ENCODE data around the gene NPC1.
"Not testable (repeated sequence)": the region's sequence is repeated elsewhere in the genome, so short reads cannot be mapped to it uniquely, and the experiment has no call there.

Gene NPC1

DNA sequence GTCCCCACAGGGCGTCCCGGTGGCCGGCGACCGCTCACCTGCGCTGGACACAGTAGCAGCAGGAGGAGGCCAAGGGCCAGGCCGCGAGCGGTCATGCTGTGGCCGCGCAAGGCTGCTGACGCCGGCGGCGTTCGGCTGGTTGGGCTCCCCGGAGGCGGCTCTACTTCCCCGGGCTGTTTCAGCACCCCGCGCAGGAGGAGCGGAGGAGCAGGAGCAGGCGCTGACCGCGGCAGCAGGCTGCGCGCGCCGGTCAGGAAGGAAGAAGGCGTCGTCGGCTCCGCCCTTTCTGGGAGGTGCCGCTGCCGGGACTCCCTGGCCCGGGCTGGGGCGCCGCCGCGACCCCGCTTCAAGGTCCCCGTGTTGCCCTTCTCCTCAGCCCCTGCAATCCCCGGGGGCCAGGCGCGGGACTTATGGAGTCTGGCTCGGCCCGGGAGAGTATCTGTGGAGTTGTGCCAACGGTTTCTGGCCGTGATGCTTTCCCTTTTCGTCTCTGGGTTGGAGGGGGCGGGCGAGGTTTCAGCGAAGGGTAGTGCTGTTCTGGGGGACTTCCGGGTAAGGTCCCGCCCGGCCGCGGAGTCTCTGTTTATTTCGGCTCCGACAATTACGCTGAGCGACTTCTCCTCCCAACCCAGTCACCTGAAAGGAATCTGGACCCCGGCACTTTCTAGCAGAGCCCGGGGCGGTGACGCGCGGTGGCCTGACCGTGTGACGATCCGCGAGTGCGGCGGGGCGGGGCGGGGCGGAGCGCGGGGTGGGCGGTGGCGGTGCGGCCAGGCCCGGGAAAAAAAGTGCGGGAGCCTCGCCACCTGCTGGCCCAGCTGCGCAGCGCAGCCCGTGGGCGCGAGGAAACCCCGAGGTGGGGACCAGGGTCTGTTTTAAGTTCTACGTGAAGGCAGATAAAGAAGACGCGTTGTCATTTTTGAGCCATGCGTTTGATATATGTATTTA, at the start of gene NPC1:
NPC1 (minus strand) TSS at position 258 of the 948 bp plus-strand sequence; CDS start at position 95, 163 bp downstream.
- DNase-seq = peak; percentile 92

DNA sequence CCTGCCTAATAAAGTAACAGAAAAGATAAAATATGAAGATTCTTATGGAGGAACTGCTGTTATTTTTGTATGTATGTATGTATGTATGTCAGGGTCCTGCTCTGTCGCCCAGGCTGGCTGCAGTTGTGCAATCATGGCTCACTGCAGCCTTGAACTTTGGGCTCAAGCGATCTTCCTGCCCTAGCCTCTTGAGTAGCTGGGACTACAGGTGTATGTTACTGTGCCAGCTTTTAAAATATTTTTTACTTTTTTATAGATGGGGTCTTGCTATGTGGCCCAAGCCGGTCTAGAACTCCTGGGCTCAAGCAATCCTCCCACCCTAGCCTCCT, 49.7 kb upstream of the NPC1 start:
- no peak for DNase-seq

DNA sequence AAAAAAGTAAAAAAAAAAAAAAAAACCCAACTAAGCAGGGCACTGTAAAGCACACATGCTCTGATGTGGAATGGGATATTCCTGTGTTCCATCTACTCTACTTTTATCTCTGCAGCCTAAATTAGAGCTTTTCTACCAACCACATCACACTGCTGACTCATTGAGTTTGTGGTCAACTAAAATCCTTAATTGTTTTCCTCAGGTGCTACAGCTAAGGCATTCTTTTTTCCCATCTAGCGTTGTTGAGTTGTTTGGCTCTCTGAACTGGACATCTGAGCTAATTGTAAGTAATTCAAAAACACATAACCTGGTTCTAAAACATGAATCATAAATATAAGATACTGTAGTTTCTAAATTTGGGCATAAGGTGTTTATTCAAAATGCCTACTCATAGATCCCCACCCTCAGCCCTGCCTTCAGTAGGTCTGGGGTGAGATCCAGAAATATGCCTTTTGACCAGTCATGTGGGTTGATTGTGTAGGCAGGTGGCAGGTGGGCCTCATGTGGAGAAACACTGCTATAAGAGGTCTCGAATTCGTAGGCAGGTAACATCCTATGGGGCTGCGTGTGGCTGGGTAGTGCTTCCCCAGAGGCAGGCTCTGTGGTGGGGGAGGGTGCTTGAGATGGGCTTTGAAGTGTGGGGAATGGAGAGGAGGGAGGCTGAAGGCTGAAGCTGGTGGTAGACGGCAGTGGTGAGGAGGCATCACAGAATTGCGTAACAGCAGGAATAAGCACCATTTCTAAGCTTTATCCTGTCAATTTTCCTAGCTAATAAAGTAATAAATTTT, 49.2 kb upstream of the NPC1 start:
- no peak for DNase-seq

DNA sequence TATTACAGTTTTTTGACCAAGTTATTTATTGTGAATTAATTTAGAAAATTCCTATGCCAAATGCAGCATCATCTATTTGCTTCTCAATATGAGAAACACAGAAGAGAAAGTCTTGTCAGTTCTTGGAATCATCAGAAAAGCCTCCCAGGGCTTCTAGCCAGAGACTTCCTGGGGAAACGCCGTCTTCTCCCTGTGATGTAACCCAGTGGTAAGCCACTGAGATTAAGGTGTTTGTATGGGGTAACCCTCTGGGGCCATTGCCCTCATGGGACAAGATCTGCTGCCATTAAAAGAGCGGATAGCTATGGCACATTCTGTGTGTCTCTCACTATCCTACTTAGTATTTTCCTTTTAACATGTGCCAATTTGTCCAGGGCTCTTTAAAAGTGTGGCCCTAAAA, 48.4 kb upstream of the NPC1 start:
- DNase-seq = no peak

DNA sequence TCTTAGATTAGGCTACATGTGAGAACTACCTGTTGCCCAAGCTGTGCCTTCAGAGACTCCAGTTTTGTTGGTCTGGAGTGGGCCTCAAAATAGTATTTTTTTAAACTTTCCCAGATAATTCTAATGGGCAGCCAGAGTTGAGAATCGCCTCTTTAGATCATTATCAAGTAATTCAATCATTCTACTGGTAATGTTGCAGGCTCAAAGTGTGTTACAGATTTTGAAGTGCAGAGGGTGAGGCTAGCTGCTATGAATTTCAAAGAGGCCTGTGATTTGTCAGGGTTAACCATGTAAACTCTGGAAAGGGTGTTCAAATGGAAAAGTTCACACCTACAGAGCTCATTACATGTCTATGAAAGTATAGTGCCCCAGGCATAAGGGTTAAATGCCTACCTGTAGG, 46.3 kb upstream of the NPC1 start:
- no peak for DNase-seq

DNA sequence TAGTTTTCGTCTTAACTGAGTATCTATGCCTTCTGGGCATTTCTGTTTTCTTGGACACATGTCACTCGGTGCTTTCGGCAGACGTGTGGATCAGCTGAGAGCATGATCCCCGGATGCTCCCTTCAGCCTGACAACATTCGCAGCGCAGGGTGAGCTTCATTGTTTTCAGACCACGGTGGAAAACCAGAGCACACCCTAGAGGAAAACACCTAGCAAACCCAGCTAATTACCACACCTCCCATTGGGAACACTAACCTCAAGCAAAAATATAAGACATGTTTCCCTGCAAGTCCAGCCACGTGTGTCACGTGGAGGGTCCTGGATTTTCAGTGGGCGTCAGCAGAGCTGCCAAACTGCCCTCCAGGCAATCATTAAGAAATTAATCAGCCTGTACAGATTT, 45.4 kb upstream of the NPC1 start:
- DNase-seq = no peak

DNA sequence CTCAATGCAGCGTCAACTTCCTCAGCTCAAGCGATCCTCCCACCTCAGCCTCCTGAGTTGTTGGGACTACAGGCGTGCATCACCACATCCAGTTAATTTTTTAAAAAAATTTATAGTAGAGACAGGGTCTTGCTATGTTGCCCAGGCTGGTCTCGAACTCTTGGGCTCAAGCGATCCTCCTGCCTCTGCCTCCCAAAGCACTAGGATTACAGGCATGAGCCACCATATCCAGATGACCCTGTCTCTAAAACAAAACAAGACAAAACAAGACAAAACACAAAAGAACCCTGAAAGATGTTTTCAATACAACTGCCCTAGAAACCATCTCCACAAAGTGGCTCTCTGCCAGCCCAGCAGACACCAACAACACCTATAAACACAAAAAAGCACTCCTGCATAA, 45.0 kb upstream of the NPC1 start:
- no peak for DNase-seq

DNA sequence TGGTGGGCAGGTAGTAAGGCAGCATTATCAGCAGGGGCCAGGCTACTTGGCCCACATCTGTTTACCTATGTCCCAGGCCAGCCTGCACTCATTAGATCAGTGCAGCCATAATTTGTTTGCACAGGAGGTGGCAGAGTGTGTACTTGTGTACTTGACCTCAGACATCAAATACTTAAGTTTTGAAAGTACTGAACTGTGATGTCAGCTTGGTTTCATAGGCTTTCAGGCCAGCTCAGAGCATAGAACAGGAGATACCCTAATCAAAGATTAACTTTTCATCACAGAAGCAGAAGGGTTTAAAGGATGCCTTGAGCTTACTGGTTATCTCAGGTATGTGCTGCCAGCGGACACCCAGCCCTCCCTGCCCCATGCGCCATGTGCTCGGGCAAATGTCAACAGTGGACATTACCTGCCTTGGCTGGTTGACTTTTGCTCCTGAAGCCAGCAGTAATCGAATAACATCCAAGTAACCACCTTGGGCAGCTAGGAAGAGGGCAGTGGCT, 43.2 kb upstream of the NPC1 start:
- no peak for DNase-seq

DNA sequence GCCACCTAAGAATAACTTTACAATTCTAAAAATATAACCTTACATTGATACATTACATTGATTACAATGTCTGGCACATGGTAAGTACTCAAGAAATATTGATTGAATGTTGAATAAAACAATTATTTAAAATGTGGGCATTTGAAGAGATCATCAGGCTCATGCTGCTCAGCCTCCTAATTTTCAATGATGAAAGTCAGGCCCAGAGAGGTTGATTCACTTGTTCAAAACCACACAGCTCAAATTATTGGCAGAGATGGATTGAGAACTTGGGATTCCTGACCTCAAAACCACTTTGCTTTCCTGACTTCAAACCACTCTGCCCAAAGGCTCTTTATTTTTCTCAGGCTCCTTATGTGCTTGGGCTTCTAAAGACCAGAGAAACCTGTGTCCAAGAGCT, 41.7 kb upstream of the NPC1 start:
- DNase-seq = no peak

DNA sequence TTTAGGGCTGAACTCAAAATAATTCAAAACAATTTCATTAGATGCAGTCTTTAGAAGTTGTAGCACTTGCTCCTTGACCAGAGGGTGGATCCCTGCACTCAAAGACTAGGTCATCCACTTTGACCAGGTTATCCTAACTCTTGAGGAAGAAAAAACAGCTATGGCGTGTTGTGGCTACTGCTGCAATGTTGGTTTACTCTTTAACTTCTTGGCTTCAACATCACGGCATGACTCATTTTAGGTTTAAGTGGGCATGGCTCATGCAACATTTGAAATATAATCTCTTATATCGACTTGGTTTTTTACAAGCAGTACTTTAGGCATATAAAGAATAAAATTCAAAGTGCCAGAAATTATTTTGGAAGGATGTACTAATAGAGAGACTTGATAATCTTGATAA, 41.0 kb upstream of the NPC1 start:
- no peak for DNase-seq

DNA sequence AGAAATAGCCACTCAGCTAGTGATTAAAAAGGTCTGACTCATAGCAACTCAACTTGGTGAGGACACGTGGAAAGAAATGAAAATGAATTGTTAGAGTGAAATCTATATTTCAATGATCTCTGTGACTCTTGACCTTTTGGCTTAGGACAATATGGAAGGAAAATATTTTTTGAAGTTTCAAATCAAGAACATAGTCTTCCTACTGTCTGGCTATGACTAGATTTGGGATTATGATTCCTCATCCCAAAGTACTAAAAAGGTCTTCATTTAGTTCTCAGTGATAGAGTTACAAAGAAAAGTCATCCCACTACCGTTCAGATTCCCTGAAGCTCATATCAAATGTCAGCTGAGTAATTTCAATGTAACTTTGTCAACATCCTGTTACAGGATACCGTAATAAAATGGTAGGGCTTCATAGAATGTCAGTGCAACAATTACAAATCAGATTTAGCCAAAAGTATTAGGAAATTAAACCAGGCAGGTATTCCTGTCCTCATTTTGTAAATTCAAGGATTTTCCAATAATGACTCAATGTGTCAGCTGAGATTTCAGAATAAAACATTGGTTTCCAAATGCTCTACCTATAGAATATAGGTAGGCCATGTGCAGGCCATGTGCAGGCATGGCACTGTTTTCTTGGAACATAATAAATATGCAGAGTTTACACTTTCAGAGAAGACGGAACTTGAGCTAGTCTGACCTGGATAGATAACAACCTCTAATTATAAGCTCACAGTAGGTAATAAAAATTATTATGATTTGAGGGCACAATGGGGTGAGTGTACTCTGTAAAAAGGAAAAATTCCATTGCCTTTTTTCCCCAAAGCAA, 40.4 kb upstream of the NPC1 start:
- DNase-seq = no peak

DNA sequence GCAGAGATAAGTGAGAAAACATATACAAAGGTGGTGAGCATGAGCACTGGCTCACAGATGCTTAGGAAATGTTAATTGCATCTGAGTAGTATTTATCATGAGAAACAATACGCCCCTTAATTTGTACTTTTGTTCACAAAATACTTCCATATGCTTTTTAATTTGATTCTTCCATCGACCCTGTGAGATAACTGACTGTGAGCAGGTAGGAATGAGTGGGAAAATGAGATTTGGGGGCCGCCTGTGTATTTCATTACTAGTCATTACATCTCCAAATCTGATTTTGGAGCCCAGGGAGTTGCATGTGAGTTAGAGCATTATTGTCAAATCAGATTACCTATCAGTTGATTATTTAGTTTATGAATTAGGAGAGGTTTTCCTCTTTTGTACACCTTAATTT, 36.7 kb upstream of the NPC1 start:
- DNase-seq = no peak

DNA sequence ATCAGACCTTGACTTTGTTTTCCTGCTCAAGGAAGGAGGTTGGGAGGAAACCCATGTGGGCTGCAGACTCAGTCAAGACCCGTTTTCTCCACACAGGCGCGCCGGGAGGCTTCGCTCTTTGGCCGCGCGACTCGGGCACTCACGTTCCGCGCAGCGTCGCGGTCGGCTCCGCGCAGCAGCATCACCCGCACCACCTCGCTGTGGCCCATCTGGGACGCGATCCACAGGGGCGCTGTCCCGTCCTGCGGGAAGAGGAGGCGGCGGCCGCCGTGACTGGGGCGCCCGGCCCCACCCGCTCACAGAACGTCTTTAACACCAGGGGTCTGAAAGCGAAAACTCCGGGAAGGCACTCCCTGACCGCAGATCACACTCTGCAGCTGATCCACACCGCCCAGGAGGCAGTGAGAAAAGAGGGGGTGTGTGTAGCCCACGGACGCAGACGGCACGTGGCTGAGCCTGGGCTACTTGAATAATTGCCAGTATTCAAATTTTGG, 33.1 kb upstream of the NPC1 start:
- peak; percentile 9 for DNase-seq

DNA sequence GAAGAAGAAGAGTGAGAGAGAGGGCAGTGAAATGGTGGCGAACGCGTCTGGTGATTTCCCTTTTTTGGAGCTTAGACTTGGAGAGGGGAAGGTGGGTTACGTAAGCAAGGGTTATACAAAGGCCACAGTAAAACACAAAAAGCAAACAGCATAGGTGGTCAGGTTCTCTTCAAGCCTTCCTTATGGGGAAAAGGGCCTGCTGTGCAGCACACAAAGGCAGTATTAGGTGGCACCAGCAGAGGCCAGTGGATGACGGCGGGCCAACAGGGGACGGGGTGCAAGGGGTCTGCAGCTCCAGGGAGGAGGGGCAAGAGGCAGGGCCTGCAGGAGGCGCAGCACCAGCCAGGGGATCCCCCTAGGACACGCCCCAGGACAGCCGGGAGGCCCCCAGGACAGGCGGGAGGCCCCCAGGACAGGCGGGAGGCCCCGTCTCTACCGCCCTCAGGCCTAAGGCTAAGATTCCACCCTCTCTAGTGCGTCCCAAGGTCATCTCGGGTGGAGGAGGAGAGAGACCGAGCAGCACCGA, 32.6 kb upstream of the NPC1 start:
- no peak for DNase-seq

DNA sequence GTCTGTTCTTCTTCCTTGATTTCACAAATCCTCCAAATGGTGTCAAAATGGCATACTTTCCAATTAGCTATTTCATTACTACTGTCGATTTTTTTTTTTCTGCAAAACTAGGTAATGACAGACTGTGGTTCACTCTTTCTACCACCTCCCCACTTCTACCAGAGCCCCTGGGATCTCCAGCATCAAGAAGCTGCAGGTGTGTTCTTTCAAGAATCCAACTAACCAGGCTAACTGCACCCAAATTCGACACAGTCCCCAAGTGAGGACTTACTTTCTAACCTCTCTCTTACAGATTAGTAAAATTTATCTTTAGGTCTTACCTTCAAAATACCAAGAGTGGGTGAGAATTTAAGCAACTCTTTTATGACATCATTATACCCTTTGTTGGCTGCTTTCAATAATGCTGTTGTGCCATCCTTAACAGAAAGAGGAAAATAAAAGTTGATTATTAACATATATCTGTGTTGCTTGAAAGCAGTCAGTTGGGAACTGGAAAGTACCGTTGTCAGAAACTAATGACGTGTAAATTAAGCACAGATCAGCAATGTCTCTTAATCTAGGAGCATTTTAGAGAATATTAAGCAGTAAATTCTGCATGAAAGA, 31.2 kb upstream of the NPC1 start:
- no peak for DNase-seq

DNA sequence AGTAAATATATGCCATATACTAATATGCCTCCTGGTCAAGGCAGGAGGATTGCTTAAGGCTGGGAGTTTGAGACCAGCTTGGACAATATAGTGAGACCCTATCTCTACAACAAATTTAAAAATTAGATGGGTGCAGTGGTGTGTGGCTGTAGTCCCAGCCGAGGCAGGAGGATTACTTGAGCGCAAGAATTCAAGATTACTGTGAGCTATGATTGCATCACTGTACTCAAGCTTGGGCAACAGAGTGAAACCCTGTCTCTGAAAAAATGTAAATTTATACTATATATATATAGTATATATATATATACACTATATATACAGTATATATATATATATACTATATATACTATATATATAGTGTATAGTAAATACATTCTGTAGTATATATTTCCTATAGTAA, 30.0 kb upstream of the NPC1 start:
- no peak for DNase-seq

DNA sequence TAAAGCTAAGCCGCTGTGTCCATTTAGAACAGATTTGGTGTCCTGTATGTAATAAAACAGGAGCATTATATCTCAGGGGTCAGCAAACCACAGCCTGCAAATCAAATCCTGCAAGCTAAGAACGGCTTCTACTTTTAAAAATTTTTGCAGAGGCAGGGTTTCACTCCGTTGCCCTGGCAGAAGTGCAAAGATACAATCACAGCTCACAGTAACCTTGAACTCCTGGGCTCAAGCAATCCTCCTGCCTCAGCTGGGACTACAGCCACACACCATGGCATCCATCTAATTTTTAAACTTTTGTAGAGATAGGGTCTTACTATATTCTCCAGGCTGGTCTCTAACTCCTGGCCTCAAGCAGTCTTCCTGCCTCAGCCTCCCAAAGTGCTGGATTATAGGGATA, 28.6 kb upstream of the NPC1 start:
- no peak for DNase-seq

DNA sequence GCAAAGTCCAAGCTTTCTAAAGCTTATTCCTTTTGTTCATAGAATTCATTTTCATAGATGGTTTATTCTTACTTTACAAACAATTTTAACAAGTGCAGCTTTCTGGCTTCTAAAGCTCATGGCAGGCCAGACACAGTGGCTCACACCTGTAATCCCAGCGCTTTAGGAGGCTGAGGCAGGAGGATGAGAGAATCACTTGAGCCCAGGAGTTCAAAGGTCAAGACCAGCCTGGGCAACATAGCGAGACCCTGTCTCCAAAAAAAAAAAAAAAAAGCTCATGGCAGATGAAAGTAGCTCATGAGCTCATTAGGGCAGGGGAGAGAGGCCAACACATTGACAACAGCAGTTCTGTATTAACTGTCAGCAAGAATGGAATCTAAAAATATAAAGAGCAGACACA, 28.1 kb upstream of the NPC1 start:
- no peak for DNase-seq

DNA sequence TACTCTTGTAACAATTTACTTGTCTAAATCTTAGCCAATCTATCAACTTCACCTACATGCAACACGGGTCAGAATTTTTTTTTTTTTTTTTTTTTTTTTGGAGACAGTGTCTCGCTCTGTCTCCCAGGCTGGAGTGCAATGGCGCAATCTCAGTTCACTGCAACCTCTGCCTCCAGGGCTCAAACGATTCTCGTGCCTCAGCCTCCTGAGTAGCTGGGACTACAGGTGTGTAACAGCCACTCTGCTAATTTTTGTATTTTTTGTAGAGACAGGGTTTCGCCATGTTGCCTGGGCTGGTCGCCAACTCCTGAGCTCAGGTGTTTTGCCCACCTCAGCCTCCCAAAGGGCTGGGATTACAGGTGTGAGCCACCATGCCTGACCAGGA, 26.8 kb upstream of the NPC1 start:
- DNase-seq = not testable (repeated sequence)

DNA sequence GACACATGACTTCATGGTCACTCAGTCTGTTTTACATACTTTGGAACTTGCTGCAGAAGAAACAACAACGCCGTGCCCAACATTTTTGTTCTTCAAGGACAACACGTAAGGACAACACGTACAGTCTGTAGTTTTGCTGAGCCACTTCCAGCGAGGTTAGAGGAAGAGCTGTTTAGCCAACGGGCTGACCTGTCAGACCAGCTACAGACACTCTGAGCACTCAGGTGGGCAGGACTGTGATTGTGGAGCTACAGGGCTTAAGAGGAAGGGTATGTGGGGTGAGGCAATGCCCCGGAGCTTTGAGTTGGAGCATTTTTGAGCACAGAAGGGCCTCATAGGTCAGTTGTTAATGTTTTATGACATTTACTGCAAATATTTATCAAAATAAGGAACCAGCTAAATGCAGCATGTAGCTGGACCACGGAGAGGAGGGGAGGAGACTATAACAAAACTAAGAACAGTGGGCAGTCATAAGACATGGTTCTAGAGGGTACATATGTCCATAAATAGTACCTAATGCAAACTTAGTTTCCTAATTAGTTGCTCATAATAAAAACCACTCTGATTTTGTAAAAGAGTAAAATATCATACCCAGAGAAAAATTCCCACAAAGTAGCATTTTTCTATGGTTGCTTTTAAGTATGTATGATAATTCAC, 26.3 kb upstream of the NPC1 start:
- no peak for DNase-seq

DNA sequence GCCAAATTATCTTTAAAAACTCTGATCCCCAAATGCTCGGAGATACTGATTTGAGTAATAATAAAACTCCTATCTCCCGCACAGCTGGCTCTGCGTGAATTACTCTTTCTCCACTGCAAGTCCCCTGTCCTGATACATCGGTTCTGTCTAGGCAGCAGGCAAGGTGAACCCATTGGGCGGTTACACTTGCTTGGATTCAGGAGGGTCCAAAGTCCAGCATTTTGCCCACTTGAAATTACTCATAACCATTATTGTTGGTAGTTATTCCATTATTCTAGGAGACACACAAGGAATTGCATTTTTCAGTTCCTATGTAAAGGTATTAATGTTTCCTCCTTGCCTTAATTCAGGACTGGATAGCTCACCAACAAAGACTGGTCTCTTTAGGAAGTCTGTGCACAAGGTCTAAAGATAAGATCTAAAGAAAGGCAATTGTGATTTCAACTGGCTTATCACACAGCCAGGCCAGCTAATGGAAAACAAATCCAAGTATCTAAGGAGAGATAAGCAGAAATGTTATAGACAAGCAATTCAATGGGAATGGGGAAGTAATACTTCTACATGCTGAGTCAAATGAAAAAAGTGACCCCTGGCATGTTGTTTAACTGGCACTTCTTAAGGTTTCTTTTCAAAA, 23.2 kb upstream of the NPC1 start:
- DNase-seq = no peak
